Gastrocnemius medialis (tissue), 4 donors: ENCODE results near the gene MYO7A.

Experiments
- CTCF ChIP-seq, 5 experiments: fragments of 450-650 bp in 3 of 5; fragments of 200-600 bp in 2 of 5; sonication (generic) in 2 of 5; IDR thresholded peaks in 4 of 5; conservative IDR thresholded peaks in 1 of 5; 1 replicate in 4 of 5; 2 replicates in 1 of 5; pipeline ENCODE4 v1.5.1; 2016 to 2019; ENCODE audit warnings: antibody characterized with exemption in 5 of 5, mild to moderate bottlenecking in 3 of 5, moderate library complexity in 3 of 5
- POLR2A ChIP-seq, 2 donors: fragments of 450-650 bp; IDR thresholded peaks; one replicate each; pipeline ENCODE4 v1.6.1; 2017; ENCODE audit warnings: antibody characterized with exemption in 2 of 2, mild to moderate bottlenecking in 2 of 2, moderate library complexity in 2 of 2

- TF ChIP-seq CTCF (IDR thresholded peaks at IDR 0.05 in 4 of 5, conservative IDR thresholded peaks at IDR 0.05 in 1 of 5) (no peak), POLR2A (IDR thresholded peaks at IDR 0.05) (no peak)
Measured at GRCh38 chr11:77100166-77101042, 27.6 kb upstream of the MYO7A start.
